ENCODE measurements around the gene FPR1. TPM values are rescaled to one million over a fixed set of nuclear protein-coding genes. Genes with fewer than 3 reads are reported as not detected.

FPR1 gene
- total RNA-seq, 2 experiments from 2014 or later = 1.2 to 1.9 TPM

DNA sequence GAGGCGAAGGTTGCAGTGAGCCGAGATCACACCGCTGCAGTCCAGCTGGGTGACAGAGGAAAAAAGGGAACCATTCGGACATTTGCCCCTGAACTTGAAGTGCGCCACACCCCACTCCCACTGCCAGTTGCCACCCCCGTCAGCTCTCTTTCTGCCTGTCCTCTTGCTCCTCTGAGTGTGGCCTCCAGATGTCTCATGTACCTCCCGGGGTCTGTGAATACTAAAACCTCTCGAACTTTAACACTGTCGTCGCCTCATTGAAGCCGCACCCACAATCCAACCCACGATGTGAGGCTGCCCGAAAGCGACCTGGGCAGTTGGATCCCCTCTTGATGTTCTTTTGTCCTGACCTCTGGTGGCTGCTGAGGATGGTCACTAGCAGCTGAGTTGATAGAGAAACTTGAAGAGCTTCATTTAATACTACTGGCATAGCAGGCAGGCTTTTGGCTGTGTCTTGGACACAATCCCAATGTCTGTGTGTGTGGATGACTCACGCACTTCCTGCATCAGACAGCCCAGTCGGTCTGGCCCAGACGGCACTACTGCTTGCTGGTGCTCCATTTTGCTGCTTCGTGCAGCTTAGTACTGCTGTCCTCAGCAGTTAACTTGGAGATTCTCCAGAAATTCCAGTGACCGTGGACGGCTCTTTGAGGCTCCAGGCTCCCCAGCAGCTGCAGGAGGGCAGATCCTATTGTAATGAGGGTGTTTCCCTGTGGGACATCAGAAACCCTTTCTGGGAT, 47.5 kb upstream of the FPR1 start:
- Mint-ChIP-seq H3K27ac (no peak overlapping the region), H3K27me3 (peaks cover 23% of the 10 kb centered on the region), H3K9me3 (peaks cover 3% of the 10 kb centered on the region), H3K36me3 (ENCODE audit: low read depth) (no peaks in the 10 kb centered on the region), H3K4me1 (ENCODE audit: low read depth) (no peaks in the 10 kb centered on the region), H3K4me3 (no peak overlapping the region)
- no peak overlapping the region for H3K27ac ChIP-seq (ENCODE audit: low read depth in 1 of 2, low read length in 2 of 2)
- ATAC-seq (ENCODE audit: poor library complexity) = no peak
- POLR2A ChIA-PET = no interaction called here
- TF ChIP-seq, protein P1, sequence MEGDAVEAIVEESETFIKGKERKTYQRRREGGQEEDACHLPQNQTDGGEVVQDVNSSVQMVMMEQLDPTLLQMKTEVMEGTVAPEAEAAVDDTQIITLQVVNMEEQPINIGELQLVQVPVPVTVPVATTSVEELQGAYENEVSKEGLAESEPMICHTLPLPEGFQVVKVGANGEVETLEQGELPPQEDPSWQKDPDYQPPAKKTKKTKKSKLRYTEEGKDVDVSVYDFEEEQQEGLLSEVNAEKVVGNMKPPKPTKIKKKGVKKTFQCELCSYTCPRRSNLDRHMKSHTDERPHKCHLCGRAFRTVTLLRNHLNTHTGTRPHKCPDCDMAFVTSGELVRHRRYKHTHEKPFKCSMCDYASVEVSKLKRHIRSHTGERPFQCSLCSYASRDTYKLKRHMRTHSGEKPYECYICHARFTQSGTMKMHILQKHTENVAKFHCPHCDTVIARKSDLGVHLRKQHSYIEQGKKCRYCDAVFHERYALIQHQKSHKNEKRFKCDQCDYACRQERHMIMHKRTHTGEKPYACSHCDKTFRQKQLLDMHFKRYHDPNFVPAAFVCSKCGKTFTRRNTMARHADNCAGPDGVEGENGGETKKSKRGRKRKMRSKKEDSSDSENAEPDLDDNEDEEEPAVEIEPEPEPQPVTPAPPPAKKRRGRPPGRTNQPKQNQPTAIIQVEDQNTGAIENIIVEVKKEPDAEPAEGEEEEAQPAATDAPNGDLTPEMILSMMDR (IDR thresholded peaks at IDR 0.05) = no peak
- intact Hi-C loops (cut with DNase I, micrococcal nuclease) = no loop called here
- H3K27me3 ChIP-seq (ENCODE audit: control insufficient read depth in 1 of 2, insufficient read depth in 2 of 2, low read length in 2 of 2) = no peaks in the 10 kb centered on the region
- H3K4me3 ChIP-seq (ENCODE audit: low read length) = no peak overlapping the region
- peak in 2 of 14 experiments; percentile 60 to 71 for DNase-seq
- peaks cover 0 to 24% of the 10 kb centered on the region in 2 experiments for H3K9me3 ChIP-seq (ENCODE audit: control insufficient read depth in 1 of 2, insufficient read depth in 1 of 2, low read length in 2 of 2)
- no peaks in the 10 kb centered on the region for H3K4me1 ChIP-seq (ENCODE audit: insufficient read depth, low read length)
- CTCF ChIA-PET = no interaction called here
- H3K36me3 ChIP-seq (ENCODE audit: insufficient read depth, low read length) = no peaks in the 10 kb centered on the region

DNA sequence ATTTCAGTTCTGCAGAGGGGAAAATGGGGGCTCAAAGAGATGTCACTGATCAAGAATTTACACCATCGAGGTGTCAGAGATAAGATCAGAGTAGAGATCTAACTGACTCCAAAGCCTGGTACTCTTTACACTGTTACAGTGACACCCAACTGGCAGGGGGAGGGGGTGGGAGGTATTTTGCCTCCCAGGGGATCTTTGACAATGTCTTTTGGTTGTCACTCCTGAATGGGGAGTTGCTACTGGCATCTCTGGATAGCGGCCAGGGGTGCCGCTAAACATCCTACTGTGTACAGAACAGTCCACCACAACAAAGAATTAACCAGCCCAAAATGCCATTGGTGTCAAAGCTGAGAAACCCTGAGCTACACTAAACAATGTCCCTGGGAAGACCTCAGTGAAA, 46.4 kb upstream of the FPR1 start:
- TF ChIP-seq, protein P1 (IDR thresholded peaks at IDR 0.05) = no peak
- H3K4me1 Mint-ChIP-seq (ENCODE audit: low read depth) = no peaks in the 10 kb centered on the region
- intact Hi-C loops (cut with DNase I, micrococcal nuclease) = no loop called here

DNA sequence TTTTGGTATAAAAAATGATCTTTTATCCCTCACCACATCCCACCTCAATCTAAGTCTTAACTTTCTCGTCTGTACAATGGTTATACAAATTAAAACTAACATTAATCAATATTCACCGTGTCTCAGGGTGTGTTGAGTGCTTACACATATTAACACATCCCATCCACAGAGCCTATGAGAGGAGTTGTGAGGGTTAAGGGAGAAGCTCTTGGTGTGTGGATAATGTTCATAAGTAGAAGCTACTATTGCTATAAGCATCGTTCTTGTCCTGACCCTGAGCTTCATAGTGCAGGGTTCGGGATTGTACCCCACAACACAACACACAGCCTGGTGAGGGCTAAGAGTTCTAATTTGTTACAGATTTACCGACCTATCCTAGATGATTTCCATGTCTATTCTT, 45.8 kb upstream of the FPR1 start:
- TF ChIP-seq, protein P1 (IDR thresholded peaks at IDR 0.05) = no peak
- no peak for ATAC-seq (ENCODE audit: poor library complexity)
- Mint-ChIP-seq H3K36me3 (ENCODE audit: low read depth) (no peaks in the 10 kb centered on the region), H3K9me3 (peaks cover 6% of the 10 kb centered on the region), H3K4me1 (ENCODE audit: low read depth) (no peaks in the 10 kb centered on the region), H3K27ac (no peak overlapping the region), H3K27me3 (peaks cover 23% of the 10 kb centered on the region), H3K4me3 (no peak overlapping the region)
- H3K4me1 ChIP-seq (ENCODE audit: insufficient read depth, low read length) = no peaks in the 10 kb centered on the region
- intact Hi-C loops (cut with DNase I, micrococcal nuclease) = no loop called here
- H3K27ac ChIP-seq (ENCODE audit: low read depth in 1 of 2, low read length in 2 of 2) = no peak overlapping the region
- no peak overlapping the region for H3K4me3 ChIP-seq (ENCODE audit: low read length)
- ChIA-PET CTCF (no interaction called here), POLR2A (no interaction called here)
- no peaks in the 10 kb centered on the region for H3K27me3 ChIP-seq (ENCODE audit: control insufficient read depth in 1 of 2, insufficient read depth in 2 of 2, low read length in 2 of 2)
- no peak for DNase-seq
- no peaks in the 10 kb centered on the region for H3K36me3 ChIP-seq (ENCODE audit: insufficient read depth, low read length)
- peaks cover 0 to 26% of the 10 kb centered on the region in 2 experiments for H3K9me3 ChIP-seq (ENCODE audit: control insufficient read depth in 1 of 2, insufficient read depth in 1 of 2, low read length in 2 of 2)

More for the DNA sequence above, 46.4 kb upstream of the FPR1 start:
- Mint-ChIP-seq H3K36me3 (ENCODE audit: low read depth) (no peaks in the 10 kb centered on the region), H3K9me3 (peaks cover 6% of the 10 kb centered on the region), H3K4me3 (no peak overlapping the region), H3K27ac (no peak overlapping the region), H3K27me3 (peaks cover 23% of the 10 kb centered on the region)
- ChIA-PET CTCF (no interaction called here), POLR2A (no interaction called here)
- H3K9me3 ChIP-seq (ENCODE audit: control insufficient read depth in 1 of 2, insufficient read depth in 1 of 2, low read length in 2 of 2) = peaks cover 0 to 24% of the 10 kb centered on the region in 2 experiments
- no peak overlapping the region for H3K4me3 ChIP-seq (ENCODE audit: low read length)
- no peaks in the 10 kb centered on the region for H3K27me3 ChIP-seq (ENCODE audit: control insufficient read depth in 1 of 2, insufficient read depth in 2 of 2, low read length in 2 of 2)
- H3K36me3 ChIP-seq (ENCODE audit: insufficient read depth, low read length) = no peaks in the 10 kb centered on the region
- H3K27ac ChIP-seq (ENCODE audit: low read depth in 1 of 2, low read length in 2 of 2) = no peak overlapping the region
- no peak for ATAC-seq (ENCODE audit: poor library complexity)
- no peaks in the 10 kb centered on the region for H3K4me1 ChIP-seq (ENCODE audit: insufficient read depth, low read length)
- no peak for DNase-seq
